ENCODE results near the gene ZPBP2.
A peak's percentile ranks its signal among the peaks of the same experiment; 100 is the strongest.
"Not testable (repeated sequence)": the region's sequence is repeated elsewhere in the genome, so short reads cannot be mapped to it uniquely, and the experiment has no call there.

Gene ZPBP2

DNA sequence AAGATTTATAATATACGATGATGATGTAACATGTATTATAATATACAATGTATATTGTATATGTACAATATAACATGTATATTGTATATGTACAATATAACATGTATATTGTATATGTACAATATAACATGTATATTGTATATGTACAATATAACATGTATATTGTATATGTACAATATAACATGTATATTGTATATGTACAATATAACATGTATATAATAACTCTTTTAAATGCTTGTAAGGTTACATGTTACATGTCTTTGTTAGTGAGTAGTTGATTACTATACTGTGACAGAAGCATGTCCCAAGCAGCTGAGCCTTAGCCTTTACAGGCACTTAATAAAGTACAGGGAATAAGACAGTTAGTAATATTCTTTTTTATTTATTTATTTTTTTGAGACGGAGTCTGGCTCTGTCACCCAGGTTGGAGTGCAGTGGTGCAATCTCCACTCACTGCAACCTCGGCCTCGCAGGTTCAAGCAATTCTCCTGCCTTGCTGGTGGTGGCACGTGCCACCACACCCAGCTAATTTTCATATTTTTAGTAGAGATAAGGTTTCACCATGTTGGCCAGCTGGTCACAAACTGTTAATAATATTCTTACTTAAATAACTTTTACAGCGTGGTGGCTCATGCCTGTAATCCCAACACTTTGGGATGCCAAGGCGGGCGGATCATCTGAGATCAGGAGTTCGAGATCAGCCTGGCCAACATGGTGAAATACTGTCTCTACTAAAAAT is 11.9 kb upstream of the ZPBP2 start:
- not testable (repeated sequence) for DNase-seq (ENCODE audit: low read depth, low spot score)

DNA sequence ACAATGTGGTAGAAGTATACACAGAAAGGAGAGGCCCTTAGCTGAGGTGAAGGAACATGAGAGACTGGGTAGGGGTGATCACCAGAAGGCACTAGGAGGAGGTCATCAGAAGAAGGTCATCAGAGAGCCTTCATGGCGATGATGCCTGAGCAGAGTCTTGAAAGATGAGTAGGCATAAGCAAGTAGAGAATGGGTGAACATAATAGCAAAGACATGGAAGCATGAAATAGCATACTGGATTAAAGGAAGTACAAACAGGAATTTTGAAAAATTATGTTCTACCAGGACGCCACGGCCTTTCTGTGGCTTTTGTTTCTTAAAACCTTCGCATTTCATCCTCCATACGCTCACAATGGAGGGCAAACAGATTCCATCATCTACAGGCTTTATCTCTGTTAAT is 6.8 kb upstream of the ZPBP2 start:
- no peak for DNase-seq (ENCODE audit: low read depth, low spot score)

DNA sequence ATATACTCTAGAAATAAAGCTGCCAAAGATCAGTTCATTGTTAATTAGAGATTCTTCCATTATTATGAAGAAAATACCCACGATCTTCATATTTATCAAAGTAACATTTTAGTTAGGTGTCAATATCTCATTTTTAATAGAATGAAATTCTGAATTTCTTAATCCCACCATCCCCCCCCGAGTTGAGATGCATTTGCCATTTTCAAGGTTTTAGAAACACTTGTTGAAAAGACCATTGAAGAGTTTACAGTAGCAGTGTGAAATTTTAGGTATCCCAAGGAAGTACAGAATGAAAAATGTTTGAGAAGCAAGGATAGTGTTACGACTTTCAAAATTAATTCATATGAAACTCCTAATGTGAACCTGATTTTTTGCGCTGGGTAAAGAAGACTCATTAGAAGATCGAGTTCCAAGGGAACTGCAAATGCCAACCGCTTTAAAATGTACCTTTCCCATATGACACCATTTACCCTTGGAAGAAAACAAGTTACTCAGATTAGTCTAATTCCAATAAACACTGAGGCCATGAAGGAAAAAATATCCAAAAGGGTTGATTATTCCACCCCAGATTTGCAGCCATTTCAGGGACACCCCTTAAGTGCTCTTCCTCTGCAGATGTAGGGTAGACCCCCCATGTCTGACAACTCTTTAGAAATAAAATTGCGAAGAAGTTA is 4.6 kb upstream of the ZPBP2 start:
- DNase-seq (ENCODE audit: low read depth, low spot score): no peak

DNA sequence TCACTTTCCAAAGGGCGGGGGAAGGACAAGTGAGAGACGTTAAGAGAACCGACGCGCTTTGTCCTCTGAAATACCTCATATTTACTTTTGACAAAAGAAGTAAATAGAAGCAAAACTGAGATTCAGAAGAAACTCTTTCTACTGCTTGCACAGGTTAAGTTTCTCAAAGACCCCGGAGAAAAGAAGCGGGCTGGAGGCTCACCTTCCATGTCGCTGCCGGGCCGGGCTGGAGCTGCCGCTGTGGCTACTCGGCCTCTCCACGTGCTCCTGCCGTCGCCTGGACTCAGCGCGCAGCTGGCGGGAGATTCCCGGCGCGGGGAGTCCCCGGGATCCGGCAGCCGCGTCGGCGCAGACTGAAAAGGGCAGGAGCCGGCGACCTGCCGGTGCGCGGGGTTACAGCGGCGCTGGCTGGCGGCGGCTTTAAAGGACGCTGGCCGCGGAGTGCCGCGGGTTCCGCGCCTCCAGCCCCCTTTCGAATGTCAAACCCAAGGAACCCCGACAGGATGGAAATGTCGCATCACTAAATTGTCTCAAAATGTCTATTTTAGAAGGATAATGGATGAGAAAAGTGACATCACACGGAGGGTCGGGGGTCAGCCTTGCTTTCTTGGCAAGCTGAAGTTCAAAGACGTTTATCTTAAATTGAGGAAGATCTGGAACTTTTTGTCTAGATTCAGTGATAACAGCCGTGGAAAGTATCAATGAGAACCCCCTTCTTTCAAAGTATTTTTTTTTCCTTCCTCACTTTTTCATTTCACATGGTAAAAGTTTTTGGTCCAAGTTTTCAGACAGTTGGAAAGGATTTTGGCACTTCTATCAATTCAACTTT is 3.9 kb upstream of the ZPBP2 start, which contains the start of gene IKZF3:
Gene IKZF3, minus strand, starts transcription at position 395 of the 829 bp plus-strand sequence. Its CDS starts 186 bp downstream, at position 209.
- DNase-seq (ENCODE audit: low read depth, low spot score): peak; percentile 59

DNA sequence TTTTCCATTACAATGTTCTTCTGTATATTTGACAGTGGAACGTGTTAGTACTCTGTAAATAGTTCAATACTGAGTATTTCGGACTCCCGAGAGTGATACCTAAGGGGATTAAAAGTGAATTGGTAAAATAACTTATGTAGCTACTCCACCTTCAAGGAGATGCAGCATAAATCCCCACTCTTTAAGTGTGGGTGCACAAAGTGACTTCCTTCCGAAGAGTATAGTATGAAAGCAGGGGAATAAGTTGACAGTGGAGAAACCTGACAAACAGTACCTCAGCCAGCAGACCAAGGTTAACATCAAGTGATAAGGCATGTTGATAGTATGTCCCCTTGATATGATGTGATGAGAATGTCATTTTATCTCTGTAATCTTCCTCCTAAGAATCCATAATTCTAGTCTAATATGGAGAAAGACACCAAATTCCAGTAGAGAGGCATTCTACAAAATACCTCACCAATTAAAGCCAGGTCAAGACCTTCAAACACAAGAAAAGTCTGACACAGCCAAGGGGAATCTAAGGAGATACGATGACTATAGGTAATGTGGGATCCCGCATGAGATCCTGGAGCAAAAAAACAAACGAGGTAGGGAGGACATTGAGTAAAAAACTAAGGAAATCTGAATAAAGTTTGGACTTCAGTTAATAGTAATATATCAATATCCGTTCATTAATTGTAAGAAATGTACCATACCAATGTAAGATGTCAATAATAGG is 1.8 kb upstream of the ZPBP2 start:
- DNase-seq (ENCODE audit: low read depth, low spot score): no peak

DNA sequence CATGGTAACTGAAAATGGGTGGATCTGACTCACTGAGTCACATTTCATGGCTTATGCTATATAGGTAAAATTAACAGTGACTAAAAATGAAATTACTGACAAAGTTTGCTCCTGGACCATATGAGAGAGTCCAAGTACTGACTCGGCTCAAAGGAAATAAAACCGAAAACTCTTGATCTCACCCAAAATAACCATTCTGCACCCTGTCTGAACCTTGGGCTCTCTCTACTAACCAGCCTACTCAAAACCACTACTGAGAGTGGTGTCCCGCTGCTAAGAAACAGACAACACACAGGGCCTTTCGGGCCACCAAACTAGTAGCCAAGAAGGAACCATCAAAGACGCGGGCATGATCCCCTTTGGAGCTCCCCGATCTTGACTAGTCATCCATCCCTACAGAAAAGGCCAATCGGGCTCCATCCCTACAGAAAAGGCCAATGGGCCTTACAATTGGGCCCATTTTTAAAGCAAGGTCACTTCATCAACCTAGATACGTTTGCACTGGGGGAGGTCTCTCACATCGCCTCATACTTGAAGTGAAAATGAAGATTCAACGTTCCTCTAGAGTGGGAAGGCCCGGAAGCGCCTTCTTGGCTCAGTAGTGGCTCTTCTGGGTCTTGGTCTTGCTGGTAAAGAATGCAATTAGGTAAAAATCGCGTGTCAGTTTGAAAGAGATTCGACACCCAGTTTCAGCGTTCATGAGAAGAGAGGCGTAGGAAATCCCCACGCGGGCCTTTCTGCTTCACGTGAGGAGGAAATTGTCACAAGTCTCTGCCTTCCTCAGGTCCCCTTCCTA is 720 bp upstream of the ZPBP2 start:
- peak; percentile 47 for DNase-seq (ENCODE audit: low read depth, low spot score)

DNA sequence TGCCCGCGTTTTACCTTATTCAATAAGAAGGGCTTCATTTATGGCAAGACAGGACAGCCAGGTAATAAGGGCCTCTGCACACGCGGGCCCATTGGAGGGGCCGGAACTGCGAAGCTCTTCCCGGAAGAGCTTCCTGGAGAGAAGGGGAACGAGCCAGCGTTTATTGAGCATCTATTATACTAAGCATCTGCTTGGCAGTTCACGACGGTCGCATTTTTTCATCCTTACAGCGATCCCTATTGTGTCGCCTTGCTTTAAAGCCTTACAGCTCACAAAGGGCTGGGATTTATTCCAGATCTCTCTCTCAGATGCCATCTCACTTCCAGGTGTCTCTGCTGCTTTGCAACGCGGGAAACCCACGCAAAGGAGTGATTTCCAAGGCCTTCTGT is 546 bp downstream of the ZPBP2 start:
- no peak for DNase-seq (ENCODE audit: low read depth, low spot score)

DNA sequence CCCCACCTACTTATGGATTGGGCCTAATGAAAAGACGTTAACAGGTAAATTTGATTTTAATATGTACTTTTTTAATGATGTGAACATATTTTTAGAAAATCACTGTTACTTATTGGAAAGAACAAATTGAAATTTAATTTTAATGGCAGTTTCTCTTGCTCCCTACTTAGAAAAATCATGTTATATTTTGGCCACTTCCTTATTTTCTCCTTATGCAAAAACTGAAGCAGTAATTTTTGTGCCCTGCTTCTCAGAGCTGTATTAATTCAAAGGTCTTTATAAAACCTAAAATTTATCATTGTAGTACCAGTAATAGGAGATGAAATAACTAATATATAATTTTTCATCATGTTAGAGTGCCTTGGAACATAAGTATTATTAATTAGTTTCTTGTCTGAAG is 2.8 kb downstream of the ZPBP2 start:
- DNase-seq (ENCODE audit: low read depth, low spot score): no peak

DNA sequence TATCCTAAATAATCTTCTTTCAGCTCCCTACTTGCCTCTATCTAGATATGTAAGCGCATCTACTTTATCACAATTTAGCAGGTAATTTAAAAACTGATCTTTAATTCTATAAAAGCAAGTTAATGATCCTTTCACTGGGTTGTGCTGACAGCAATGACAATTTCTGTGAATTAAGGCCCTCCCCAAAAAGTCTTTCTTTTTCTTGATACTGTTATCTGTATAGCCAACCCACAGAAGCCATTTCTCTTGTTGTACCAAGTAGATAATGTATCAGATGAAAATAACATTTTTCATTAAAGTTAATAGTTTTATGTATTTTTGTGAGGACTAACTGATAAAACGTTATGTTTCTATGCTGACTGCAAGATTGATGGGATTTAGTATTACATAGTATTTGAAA is 3.8 kb downstream of the ZPBP2 start:
- DNase-seq (ENCODE audit: low read depth, low spot score): no peak

DNA sequence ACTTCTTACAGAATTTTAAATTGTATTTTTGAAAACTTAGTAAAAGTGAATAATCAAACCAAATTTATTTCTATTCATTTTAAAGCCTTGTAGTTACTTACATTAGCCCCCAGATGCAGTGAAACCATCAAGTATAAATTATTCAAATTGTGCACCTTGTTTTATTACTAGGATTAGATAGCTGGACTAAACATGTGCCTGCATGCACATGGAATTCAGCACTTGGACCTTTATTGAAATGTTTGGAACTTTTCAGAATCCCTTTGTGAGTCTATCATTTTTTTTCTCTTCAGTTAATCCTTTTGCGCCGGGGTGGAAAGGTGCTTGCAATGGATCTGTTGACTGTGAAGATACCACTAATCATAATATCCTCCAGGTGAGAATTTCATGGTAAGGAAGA is 4.7 kb downstream of the ZPBP2 start:
- DNase-seq (ENCODE audit: low read depth, low spot score): no peak

DNA sequence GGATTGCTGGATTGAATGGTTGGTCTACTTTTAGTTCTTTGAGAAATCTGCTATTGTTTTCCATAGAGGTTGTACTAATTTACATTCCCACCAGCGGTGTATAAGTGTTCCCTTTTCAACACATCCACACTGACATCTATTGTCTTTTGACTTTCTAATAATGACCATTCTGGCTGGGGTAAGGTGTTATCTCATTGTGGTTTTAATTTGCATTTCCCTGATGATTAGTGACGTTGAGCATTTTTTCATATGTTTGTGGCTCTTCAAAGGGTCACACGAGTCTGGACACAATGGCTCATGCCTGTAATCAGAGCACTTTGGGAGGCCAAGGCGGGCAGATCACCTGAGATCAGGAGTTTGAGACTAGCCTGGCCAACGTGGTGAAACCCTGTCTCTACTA is 18.1 kb downstream of the ZPBP2 start:
- DNase-seq (ENCODE audit: low read depth, low spot score): not testable (repeated sequence)

DNA sequence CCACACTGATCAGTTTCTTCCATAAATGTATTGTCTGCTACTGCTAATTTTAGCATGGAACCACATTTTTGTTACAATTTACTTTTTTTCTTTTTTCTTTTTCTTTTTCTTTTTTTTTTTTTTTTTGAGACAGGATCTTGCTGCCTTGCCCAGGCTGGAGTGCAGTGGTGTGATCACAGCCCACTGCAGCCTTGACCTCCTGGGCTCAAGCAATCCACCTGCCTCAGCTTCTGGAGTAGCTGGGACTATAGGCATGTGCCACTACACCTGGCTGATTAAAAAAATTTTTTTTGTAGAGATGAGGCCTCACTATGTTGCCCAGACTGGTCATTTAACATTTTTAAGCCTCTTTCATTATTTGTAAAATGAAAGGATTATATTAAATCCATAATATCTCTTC is 19.1 kb downstream of the ZPBP2 start:
- DNase-seq (ENCODE audit: low read depth, low spot score): no peak

DNA sequence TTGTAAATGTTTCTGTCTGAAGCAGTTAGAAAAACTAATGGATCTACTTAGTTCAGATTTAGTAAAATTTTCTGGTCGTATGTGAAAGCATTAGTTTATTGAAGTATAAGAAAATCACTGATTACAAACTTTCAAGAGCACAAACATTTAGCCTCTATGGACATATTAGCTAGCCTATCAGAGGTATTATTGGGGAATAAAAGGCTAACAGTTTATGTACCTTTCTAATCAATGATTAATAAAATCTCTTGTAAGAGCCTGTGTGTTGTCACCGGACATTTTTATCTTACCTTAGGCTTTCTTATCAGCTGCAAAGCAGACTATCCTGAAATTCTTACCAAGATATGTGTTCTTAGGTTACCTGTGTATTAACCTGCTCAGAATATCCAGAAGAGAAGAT is 21.2 kb downstream of the ZPBP2 start:
- no peak for DNase-seq (ENCODE audit: low read depth, low spot score)

DNA sequence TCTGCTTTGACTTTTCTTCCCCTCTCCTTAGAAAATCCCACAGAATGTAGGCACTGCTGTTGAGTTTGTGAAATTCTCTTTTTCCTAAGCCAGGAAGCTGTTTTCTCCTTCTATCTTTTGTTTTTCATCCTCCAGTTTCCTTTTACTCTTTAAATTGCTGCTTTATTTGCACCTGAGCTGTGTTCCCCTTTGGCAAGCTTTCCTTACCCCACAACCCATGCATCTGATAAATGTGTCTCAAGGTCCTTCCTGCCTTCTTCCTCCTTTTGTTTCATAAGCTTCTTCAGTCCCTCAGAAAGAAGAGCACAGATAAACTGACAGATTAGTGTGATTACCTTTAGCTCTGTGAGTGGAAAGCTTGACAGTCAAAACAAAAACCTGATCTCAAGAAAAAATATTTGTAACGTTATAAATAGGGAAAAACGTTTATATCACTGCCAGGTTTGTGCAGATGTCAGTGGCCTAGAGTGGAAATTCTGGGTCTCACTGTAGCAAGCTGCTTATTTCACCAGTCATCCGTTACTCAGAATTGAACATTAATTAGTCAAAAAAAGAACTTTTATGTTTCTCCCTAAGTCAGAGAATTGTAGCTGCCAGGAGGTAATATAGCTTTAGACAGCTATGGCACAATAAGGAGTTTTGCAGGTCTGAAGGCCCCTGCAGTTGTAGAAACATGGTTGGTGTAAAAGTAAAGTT is 26.8 kb downstream of the ZPBP2 start:
- no peak for DNase-seq (ENCODE audit: low read depth, low spot score)

DNA sequence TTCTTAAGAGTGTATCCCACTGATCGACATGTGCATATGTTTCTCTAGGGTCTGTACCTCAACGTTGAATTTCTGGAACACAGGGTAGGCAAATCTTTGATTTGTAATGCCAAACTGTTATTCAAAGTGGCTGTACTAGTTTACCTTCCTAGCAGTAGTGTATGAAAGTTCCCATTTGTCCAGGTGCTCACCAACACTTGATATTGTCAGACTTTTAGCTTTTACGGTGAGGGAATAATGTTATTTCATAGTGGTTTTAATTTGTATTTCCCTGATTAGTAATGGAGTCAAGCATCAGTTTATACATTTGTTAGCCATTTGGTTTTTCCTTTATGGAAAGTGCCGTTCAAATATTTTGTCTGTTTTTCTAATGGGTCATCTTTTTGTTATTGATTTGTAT is 30.1 kb downstream of the ZPBP2 start:
- no peak for DNase-seq (ENCODE audit: low read depth, low spot score)

DNA sequence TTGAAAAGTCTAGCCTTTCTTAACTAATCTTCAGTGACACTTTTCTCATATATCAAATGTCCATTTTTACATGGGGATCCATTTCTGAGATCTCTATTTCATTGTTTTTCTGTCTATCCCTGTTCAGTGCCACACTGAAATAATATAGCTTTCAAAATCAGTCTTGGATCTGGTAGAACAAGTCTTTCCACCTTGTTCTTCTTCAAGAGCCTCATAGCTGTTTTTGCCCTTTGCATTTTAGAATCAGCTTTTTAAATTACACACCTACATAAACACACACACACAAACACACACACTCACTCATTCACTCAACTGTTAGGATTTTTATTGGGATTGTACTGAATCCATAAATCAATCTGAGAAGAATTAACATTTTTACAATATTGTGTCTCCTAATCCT is 31.2 kb downstream of the ZPBP2 start:
- no peak for DNase-seq (ENCODE audit: low read depth, low spot score)

DNA sequence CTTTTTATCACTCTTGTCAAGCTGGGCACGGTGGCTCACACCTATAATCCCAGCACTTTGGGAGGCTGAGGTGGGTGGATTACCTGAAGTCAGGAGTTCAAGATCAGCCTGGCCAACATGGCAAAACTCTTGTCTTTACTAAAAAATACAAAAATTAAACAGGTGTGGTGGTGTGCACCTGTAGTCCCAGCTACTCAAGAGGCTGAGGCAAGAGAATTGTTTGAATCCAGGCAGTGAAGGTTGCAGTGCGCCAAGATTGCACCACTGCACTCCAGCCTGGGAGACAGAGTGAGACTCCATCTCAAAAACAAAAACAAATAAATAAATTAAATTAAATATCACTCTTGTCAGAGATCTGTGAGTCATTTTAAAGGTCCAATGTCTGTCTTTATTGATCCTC is 34.0 kb downstream of the ZPBP2 start:
- not testable (repeated sequence) for DNase-seq (ENCODE audit: low read depth, low spot score)

DNA sequence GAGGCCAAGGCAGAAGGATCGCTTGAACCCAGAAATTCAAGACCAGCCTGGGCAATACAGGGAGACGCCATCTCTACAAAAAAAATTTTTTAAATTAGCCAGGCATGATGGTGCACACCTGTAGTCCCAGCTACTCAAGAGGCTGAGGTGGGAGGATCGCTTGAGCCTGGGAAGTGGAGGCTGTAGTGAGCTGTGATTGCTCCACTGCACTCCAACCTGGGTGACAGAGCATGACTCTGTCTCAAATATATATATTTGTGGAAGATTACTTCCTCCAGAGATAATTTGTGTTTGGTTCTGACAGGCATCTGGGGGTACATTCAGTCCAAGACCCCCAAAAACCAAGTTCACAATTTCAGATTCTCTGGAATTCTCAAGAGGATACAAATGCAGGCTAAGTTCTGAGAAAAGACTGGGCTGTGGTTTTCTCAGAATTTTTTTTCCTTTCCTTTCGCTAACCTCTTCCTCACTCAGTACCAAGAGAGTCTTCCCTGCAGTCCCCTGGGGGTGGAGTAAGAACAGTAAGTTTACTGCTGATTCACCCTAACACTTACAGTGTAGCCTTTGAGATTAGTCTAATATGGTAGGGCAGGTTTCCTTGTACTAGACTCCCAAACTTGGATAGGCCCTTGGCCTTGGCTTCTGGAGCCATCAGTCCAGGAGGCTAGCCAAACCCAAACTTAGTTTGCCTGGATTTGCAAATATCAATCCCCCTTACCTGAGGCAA is 35.3 kb downstream of the ZPBP2 start:
- DNase-seq (ENCODE audit: low read depth, low spot score): no peak

DNA sequence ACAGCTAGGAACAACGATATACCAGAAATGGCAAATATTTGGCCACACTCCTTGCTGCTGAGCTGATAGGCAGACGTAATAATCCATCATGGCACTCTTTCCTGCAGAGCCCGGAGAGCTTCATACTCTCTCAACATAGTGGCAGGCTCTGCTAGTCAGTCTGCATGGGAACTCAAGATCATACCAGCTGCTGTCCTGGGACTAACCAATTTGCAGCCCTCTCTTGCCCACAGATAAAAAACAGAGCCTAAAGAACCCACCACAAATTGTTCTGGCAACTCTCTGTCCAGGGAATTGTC is 36.9 kb downstream of the ZPBP2 start:
- DNase-seq (ENCODE audit: low read depth, low spot score): no peak

DNA sequence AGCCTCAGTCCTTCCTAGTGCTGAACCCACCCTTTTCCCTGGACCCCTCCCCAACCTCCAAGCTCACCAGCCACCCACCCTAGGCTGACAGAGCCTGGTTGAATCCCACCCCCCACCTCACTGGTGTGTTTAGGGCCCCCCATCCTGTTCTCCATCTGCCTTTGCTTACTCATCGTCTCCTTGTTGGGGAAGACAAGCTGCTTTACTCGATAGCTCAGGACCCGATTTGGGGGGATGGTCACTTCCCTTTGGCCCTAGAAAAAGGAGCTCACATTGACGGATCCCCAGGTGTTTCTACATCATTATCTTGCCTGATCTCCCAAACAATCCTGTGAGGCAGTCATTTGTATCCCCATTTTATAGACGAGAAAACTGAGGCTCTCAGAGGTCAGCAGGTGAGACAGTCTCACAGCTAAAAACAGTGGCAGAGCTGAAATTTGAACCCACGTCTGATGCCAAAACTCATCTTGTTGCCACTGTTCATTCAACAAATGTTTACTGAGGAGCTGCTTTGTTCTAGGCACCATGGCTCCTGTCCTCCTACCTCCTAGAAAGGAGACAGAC is 40.9 kb downstream of the ZPBP2 start:
- DNase-seq (ENCODE audit: low read depth, low spot score): no peak
